ENCODE data around the gene CZIB.

Gene CZIB

DNA sequence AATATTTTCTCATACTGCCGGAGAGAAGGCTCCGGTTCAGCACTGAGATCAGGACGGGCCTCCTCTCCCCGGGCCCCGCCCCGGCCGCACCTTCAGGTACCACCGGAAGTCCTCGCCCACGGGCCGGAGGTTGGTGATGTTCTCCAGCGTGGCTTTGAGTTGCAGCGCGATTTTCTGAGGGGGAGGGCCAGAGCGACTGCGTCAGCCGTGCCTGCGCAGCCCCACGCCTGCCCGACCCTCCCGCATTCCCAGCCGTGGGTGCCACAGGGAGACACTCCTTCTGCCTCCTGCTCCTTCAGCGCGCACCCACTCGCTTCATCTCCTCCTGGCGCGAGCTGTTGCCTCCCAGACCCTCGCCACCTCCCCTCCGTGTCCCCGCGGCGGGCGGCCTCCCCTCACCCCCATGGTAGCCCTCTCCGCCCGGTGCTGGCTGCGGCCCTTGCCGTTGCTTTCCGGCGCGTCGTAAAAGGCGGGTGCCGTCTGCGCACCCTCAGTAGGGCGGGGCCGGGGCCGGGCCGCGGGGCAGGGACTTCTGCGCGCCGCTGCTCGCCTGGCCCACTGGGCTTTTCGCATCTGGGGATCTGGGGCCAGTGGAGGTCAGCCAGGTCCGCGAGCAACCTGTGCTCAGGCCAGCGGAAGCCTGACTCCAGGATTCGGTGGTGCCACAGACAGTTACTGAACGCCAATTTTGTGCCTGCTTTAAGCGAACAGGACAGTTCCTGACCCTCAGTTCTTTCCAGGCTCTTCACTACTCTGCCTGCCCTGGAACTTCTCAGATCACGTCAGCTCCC, at the start of gene CZIB:
TSS of gene CZIB (minus strand) at position 464 of the 791 bp plus-strand sequence. CDS start at position 405, 59 bp downstream.
- Histone ChIP-seq H3K4me3 (ENCODE audit: low read depth, low read length, poor library complexity, severe bottlenecking) (peak within 1 kb of the TSS; percentile 85), H3K27ac (ENCODE audit: low read depth, low read length, poor library complexity, severe bottlenecking) (peak within 1 kb of the TSS; percentile 63), H3K27me3 (ENCODE audit: insufficient read depth, low read length) (no peaks in the 10 kb centered on the region), H3K79me2 (ENCODE audit: insufficient read depth, low read length) (no peaks in the 10 kb centered on the region), H3F3A (ENCODE audit: insufficient read depth, low read length) (no peaks in the 10 kb centered on the region), H3K9ac (ENCODE audit: low read length) (peak within 1 kb of the TSS; percentile 96), H3K36me3 (ENCODE audit: insufficient read depth, low read length) (0 out of 2 replicates have a peak, but pooled peaks cover 7% of the 10 kb centered on the region), H3K9me2 (ENCODE audit: low read depth, low read length) (no peaks in the 10 kb centered on the region), H3K4me2 (ENCODE audit: low read length) (peak within 1 kb of the TSS; percentile 98), H2AFZ (ENCODE audit: low read length) (no peak within 1 kb of the TSS; the same call in 1 of the 2 replicates), H4K20me1 (ENCODE audit: insufficient read depth, low read length) (no peaks in the 10 kb centered on the region), H3K4me1 (ENCODE audit: insufficient read depth, low read length, severe bottlenecking) (peaks cover 18% of the 10 kb centered on the region), H3K9me3 (ENCODE audit: low read length) (no peaks in the 10 kb centered on the region)
- TF ChIP-seq CTCF (IDR thresholded peaks at IDR 0.05; ENCODE audit: low read length) (no peak), EZH2 (IDR thresholded peaks at IDR 0.05; ENCODE audit: borderline replicate concordance, low read length) (no peak)

GRCh38 chr1:53270107-53270506, 49.7 kb upstream of the CZIB start:
- no peaks in the 10 kb centered on the region for H3K79me2 ChIP-seq (ENCODE audit: insufficient read depth, low read length)
- H3K27me3 ChIP-seq (ENCODE audit: insufficient read depth, low read length) = no peaks in the 10 kb centered on the region
- TF ChIP-seq EZH2 (IDR thresholded peaks at IDR 0.05; ENCODE audit: borderline replicate concordance, low read length) (no peak), CTCF (IDR thresholded peaks at IDR 0.05; ENCODE audit: low read length) (no peak)
- H4K20me1 ChIP-seq (ENCODE audit: insufficient read depth, low read length) = no peaks in the 10 kb centered on the region
- H3K27ac ChIP-seq (ENCODE audit: low read depth, low read length, poor library complexity, severe bottlenecking) = no peak overlapping the region
- peaks cover 95% of the 10 kb centered on the region for H3K36me3 ChIP-seq (ENCODE audit: insufficient read depth, low read length)
- no peak overlapping the region for H3K4me3 ChIP-seq (ENCODE audit: low read depth, low read length, poor library complexity, severe bottlenecking)
- H2AFZ ChIP-seq (ENCODE audit: low read length) = no peak overlapping the region
- no peak overlapping the region for H3K9ac ChIP-seq (ENCODE audit: low read length)
- no peaks in the 10 kb centered on the region for H3K9me2 ChIP-seq (ENCODE audit: low read depth, low read length)
- H3K4me2 ChIP-seq (ENCODE audit: low read length) = no peak overlapping the region
- no peaks in the 10 kb centered on the region for H3F3A ChIP-seq (ENCODE audit: insufficient read depth, low read length)
- no peaks in the 10 kb centered on the region for H3K9me3 ChIP-seq (ENCODE audit: low read length)
- H3K4me1 ChIP-seq (ENCODE audit: insufficient read depth, low read length, severe bottlenecking) = no peaks in the 10 kb centered on the region

DNA sequence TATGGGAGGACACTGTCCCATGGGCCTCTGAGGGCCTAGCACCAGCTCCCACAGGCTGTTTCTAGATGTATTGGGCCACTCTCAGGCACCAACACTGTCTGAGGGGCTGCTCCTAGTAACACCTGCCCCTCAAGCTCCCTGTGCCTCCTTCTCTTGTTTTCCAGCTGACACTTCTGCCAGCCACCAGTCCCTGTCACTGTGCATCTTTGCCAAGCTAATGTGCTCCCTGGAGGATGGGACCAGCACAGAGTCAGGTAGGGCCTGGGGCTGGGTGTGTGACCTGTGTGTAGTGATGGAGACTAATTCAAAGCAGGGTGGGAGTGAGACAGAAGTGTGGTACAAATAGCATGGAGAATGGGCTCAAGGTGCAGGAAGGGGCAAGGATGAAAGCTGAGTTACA, 47.3 kb upstream of the CZIB start:
- no peaks in the 10 kb centered on the region for H3F3A ChIP-seq (ENCODE audit: insufficient read depth, low read length)
- no peaks in the 10 kb centered on the region for H3K79me2 ChIP-seq (ENCODE audit: insufficient read depth, low read length)
- H4K20me1 ChIP-seq (ENCODE audit: insufficient read depth, low read length) = no peaks in the 10 kb centered on the region
- no peaks in the 10 kb centered on the region for H3K4me1 ChIP-seq (ENCODE audit: insufficient read depth, low read length, severe bottlenecking)
- no peaks in the 10 kb centered on the region for H3K9me2 ChIP-seq (ENCODE audit: low read depth, low read length)
- no peaks in the 10 kb centered on the region for H3K27me3 ChIP-seq (ENCODE audit: insufficient read depth, low read length)
- no peak overlapping the region for H3K27ac ChIP-seq (ENCODE audit: low read depth, low read length, poor library complexity, severe bottlenecking)
- H3K4me2 ChIP-seq (ENCODE audit: low read length) = no peak overlapping the region
- H3K36me3 ChIP-seq (ENCODE audit: insufficient read depth, low read length) = peaks cover 95% of the 10 kb centered on the region
- H3K4me3 ChIP-seq (ENCODE audit: low read depth, low read length, poor library complexity, severe bottlenecking) = no peak overlapping the region
- no peak overlapping the region for H2AFZ ChIP-seq (ENCODE audit: low read length)
- no peaks in the 10 kb centered on the region for H3K9me3 ChIP-seq (ENCODE audit: low read length)
- TF ChIP-seq EZH2 (IDR thresholded peaks at IDR 0.05; ENCODE audit: borderline replicate concordance, low read length) (no peak), CTCF (IDR thresholded peaks at IDR 0.05; ENCODE audit: low read length) (no peak)
- no peak overlapping the region for H3K9ac ChIP-seq (ENCODE audit: low read length)

Data from OCI-LY1 (cell line).